SU-DHL-6 (cell line): ENCODE data around the gene ALDH3A2.

ENCODE experiments used
- EZH2phosphoT487 ChIP-seq: fragments of 200-600 bp; sonication (generic), shearing (Covaris generic); conservative IDR thresholded peaks from 2 replicates; pipeline ENCODE4 v1.6.1; 2018; ENCODE audit warnings: mild to moderate bottlenecking, antibody characterized with exemption, low read length, moderate library complexity, mixed read lengths
- TF ChIP-seq, protein P1 (sequence below): fragments of 200-600 bp; sonication (generic); IDR thresholded peaks from one replicate; pipeline ENCODE4 v1.5.1; 2017; ENCODE audit warnings: antibody characterized with exemption, mild to moderate bottlenecking, low read length, moderate library complexity; ENCODE audit not compliant: insufficient read depth, poor library complexity, severe bottlenecking

DNA sequence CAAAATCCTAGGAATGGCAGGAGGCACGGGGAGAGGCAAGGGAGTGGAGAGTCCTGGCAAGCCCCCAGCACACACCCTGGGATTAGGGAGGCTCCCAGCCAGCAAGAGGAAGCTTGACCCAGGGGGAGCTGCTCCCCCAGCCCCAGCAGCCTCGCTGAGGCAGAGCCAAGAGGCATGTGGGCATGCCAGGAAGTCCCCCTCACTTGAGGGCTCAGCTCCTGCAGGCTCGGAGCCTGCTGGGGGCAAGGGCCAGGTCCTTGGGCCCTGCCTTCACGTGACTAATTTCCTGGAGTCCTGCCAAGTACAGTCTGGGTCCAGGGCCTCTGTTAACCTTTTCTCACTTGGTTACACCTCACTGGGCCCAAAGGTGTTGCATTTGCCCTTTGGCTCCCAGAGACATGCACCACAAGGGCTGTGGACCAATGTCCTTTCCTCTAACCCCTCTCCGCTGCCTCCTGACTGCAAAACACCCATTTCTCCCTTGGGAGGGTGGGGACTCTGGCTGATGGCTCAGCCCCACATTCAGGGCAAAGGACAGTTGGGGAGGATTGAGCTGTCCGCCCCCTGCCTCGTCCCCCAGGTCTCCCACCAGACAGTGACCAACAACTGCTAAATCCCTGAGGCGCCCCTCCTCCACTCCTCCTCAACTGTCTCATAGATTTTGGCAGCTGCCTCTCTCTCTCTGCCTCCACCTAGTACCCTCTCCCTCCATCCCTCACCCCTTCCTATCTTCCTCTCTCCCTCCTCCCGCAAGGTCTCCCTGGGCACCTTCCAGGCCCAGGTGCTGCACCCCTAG lies 72.3 kb downstream of the ALDH3A2 start:
- no peak for TF ChIP-seq EZH2phosphoT487
- TF ChIP-seq, protein P1, sequence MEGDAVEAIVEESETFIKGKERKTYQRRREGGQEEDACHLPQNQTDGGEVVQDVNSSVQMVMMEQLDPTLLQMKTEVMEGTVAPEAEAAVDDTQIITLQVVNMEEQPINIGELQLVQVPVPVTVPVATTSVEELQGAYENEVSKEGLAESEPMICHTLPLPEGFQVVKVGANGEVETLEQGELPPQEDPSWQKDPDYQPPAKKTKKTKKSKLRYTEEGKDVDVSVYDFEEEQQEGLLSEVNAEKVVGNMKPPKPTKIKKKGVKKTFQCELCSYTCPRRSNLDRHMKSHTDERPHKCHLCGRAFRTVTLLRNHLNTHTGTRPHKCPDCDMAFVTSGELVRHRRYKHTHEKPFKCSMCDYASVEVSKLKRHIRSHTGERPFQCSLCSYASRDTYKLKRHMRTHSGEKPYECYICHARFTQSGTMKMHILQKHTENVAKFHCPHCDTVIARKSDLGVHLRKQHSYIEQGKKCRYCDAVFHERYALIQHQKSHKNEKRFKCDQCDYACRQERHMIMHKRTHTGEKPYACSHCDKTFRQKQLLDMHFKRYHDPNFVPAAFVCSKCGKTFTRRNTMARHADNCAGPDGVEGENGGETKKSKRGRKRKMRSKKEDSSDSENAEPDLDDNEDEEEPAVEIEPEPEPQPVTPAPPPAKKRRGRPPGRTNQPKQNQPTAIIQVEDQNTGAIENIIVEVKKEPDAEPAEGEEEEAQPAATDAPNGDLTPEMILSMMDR, result no peak
